ENCODE measurements around the gene TTC34. TPM values are rescaled to one million over a fixed set of nuclear protein-coding genes. Genes with fewer than 3 reads are reported as not detected.

TTC34 gene
- total RNA-seq, 1 experiment from 2014 or later = 0.79 TPM

DNA sequence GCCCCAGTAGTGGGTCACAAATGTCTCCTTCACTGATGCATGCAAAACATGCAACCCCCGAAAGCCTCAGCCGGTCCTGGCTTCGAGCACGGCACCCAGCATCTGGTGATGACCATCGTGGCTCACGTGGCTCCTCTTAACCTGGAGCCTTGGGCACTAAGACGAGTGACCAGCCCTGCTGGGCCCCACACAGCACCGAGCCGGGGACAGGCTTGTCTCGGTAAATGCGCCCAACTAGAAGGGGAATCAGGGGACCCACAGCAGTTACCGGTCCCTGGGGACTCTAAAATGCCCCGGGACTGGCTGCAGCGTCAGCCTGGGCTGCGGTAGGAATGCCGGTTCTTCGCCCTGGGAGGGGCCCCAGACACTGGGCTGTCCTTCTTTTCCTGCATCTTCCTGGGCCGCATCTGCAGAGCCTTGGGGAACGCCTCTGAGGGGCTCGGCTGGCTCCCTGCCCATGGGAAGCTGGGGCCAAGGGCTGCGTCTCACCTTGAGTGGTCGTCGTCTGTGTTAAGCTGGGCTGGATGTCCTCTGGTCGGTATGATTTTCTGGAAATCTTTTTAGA is 13.1 kb upstream of the TTC34 start:
- POLR2A ChIA-PET = no interaction called here

DNA sequence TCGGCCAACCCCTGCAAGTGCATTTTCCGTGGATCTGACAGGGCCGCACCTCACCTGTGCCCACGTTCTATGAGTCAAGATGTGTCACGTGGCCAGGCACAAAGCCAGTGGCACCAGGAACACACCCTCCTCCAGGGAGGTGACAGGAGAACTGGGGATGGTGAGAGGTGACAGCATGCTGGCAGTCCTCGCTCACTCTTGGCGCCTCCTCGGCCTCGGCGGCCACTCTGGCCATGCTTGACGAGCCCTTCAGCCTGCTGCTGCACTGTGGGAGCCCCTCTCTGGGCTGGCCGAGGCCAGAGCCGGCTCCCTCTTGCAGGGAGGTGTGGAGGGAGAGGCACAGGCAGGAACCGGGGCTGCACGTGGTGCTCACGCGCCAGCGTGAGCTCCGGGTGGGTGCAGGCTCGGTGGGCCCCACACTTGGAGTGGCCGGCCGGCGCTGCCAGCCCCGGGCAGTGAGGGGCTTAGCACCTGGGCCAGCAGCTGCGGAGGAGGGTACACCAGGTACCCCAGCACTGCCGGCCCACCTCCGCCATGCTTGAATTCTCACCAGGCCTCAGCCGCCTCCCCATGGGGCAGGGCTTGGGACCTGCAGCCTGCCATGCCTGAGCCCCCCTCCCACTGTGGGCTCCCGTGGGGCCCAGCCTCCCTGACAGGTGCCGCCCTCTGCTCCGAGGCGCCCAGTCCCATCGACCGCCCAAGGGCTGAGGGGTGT is 11.6 kb upstream of the TTC34 start:
- no peaks in the 10 kb centered on the region for H3K4me1 Mint-ChIP-seq (ENCODE audit: low read depth, unreplicated experiment)
- Histone ChIP-seq H3K9me3 (no peaks in the 10 kb centered on the region), H3K36me3 (ENCODE audit: control insufficient read depth, insufficient read depth, low read length) (no peaks in the 10 kb centered on the region), H3K27me3 (replicated peaks; ENCODE audit: control insufficient read depth, insufficient read depth, low read length) (no peaks in the 10 kb centered on the region), H3K4me1 (no peaks in the 10 kb centered on the region), H3K4me3 (ENCODE audit: low read depth, low read length) (no peak overlapping the region)
- no peak for DNase-seq
- no peaks in the 10 kb centered on the region for H3K36me3 Mint-ChIP-seq (ENCODE audit: insufficient read depth, unreplicated experiment)
- ChIA-PET CTCF (no interaction called here), POLR2A (no interaction called here)
- H3K27me3 Mint-ChIP-seq (ENCODE audit: insufficient read depth, unreplicated experiment) = no peaks in the 10 kb centered on the region
- intact Hi-C loops (cut with micrococcal nuclease; ENCODE audit: unreplicated experiment) = no loop called here
- H3K9me3 Mint-ChIP-seq (ENCODE audit: unreplicated experiment) = no peaks in the 10 kb centered on the region
- no peak overlapping the region for H3K4me3 Mint-ChIP-seq (ENCODE audit: unreplicated experiment)
- TF ChIP-seq, protein P1, sequence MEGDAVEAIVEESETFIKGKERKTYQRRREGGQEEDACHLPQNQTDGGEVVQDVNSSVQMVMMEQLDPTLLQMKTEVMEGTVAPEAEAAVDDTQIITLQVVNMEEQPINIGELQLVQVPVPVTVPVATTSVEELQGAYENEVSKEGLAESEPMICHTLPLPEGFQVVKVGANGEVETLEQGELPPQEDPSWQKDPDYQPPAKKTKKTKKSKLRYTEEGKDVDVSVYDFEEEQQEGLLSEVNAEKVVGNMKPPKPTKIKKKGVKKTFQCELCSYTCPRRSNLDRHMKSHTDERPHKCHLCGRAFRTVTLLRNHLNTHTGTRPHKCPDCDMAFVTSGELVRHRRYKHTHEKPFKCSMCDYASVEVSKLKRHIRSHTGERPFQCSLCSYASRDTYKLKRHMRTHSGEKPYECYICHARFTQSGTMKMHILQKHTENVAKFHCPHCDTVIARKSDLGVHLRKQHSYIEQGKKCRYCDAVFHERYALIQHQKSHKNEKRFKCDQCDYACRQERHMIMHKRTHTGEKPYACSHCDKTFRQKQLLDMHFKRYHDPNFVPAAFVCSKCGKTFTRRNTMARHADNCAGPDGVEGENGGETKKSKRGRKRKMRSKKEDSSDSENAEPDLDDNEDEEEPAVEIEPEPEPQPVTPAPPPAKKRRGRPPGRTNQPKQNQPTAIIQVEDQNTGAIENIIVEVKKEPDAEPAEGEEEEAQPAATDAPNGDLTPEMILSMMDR (IDR thresholded peaks at IDR 0.05; ENCODE audit: insufficient read depth in 1 of 2, low read depth in 1 of 2, low read length in 1 of 2, severe bottlenecking in 1 of 2, unreplicated experiment in 1 of 2) = no peak
- no peak overlapping the region for H3K27ac Mint-ChIP-seq (ENCODE audit: unreplicated experiment)
- no TSS peak for BruUV-seq (replicated peaks)

More for the DNA sequence above, 13.1 kb upstream of the TTC34 start:
- Mint-ChIP-seq H3K4me3 (ENCODE audit: unreplicated experiment) (no peak overlapping the region), H3K4me1 (ENCODE audit: low read depth, unreplicated experiment) (no peaks in the 10 kb centered on the region), H3K36me3 (ENCODE audit: insufficient read depth, unreplicated experiment) (no peaks in the 10 kb centered on the region), H3K9me3 (ENCODE audit: unreplicated experiment) (no peaks in the 10 kb centered on the region), H3K27me3 (ENCODE audit: insufficient read depth, unreplicated experiment) (peaks cover 3% of the 10 kb centered on the region), H3K27ac (ENCODE audit: unreplicated experiment) (no peak overlapping the region)
- H3K27me3 ChIP-seq (replicated peaks; ENCODE audit: control insufficient read depth, insufficient read depth, low read length) = no peaks in the 10 kb centered on the region
- no peaks in the 10 kb centered on the region for H3K36me3 ChIP-seq (ENCODE audit: control insufficient read depth, insufficient read depth, low read length)
- no TSS peak for BruUV-seq (replicated peaks)
- CTCF ChIA-PET = no interaction called here
- no peaks in the 10 kb centered on the region for H3K4me1 ChIP-seq
- TF ChIP-seq, protein P1 (IDR thresholded peaks at IDR 0.05; ENCODE audit: insufficient read depth in 1 of 2, low read depth in 1 of 2, low read length in 1 of 2, severe bottlenecking in 1 of 2, unreplicated experiment in 1 of 2) = no peak
- no peaks in the 10 kb centered on the region for H3K9me3 ChIP-seq
- intact Hi-C loops (cut with micrococcal nuclease; ENCODE audit: unreplicated experiment) = no loop called here
- no peak for DNase-seq
- H3K4me3 ChIP-seq (ENCODE audit: low read depth, low read length) = no peak overlapping the region

DNA sequence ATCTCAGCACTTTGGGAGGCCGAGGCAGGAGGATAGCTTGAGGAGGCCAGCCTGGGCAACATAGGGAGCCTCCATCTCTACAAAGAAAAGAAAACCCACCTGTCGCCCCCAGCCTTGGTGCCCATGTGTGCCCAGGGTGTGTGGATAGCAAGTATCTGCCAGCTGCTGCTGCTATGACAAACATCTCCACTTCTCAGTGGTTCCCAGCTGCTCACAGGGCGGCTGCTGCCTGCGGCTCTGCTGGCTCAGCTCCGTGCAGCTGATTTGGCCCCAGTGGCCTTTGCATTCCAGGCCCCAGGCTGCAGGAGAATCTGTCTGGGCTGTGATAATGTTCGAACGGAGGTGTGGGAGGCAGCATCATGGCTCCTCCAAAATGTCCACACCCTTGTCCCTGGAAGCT is 10.6 kb upstream of the TTC34 start:
- no peak for DNase-seq
- BruUV-seq (replicated peaks) = no TSS peak
- intact Hi-C loops (cut with micrococcal nuclease; ENCODE audit: unreplicated experiment) = no loop called here
- Mint-ChIP-seq H3K27me3 (ENCODE audit: insufficient read depth, unreplicated experiment) (peaks cover 3% of the 10 kb centered on the region), H3K36me3 (ENCODE audit: insufficient read depth, unreplicated experiment) (no peaks in the 10 kb centered on the region), H3K27ac (ENCODE audit: unreplicated experiment) (no peak overlapping the region), H3K4me1 (ENCODE audit: low read depth, unreplicated experiment) (no peaks in the 10 kb centered on the region), H3K4me3 (ENCODE audit: unreplicated experiment) (no peak overlapping the region), H3K9me3 (ENCODE audit: unreplicated experiment) (no peaks in the 10 kb centered on the region)
- H3K9me3 ChIP-seq = no peaks in the 10 kb centered on the region
- ChIA-PET POLR2A (no interaction called here), CTCF (no interaction called here)
- H3K27me3 ChIP-seq (replicated peaks; ENCODE audit: control insufficient read depth, insufficient read depth, low read length) = no peaks in the 10 kb centered on the region
- H3K4me3 ChIP-seq (ENCODE audit: low read depth, low read length) = no peak overlapping the region
- no peaks in the 10 kb centered on the region for H3K4me1 ChIP-seq
- no peaks in the 10 kb centered on the region for H3K36me3 ChIP-seq (ENCODE audit: control insufficient read depth, insufficient read depth, low read length)
- TF ChIP-seq, protein P1 (IDR thresholded peaks at IDR 0.05; ENCODE audit: insufficient read depth in 1 of 2, low read depth in 1 of 2, low read length in 1 of 2, severe bottlenecking in 1 of 2, unreplicated experiment in 1 of 2) = no peak
